Right renal cortex interstitium (tissue), 3 donors: ENCODE results near the gene C1orf198. TPM values are rescaled to one million over a fixed set of nuclear protein-coding genes. Genes with fewer than 3 reads are reported as not detected.

ENCODE experiments used
- DNase-seq, 3 donors: peaks; one replicate each; pipeline ENCODE4 v3.0.0-alpha.2; 2013; ENCODE audit warnings: low read depth in 3 of 3, low spot score in 2 of 3
- polyA plus RNA-seq, 3 donors: library from polyadenylated mRNA; unstranded; fragments of 120-200 nt; gene quantifications; one replicate each; pipeline ENCODE4 v1.2.1, GENCODE V29; 2013; ENCODE audit not compliant: insufficient read length in 3 of 3

C1orf198 gene
- polyA plus RNA-seq, 3 donors, result 76.1 to 85.0 (median 80.5) TPM

GRCh38 chr1:230836793-230837192 lies 31.5 kb downstream of the C1orf198 start:
- no peak for DNase-seq

GRCh38 chr1:230836347-230836746 lies 32.0 kb downstream of the C1orf198 start:
- DNase-seq, result no peak

GRCh38 chr1:230834292-230834691 lies 34.0 kb downstream of the C1orf198 start:
- DNase-seq, result no peak

- DNase-seq, result no peak
These were observed 34.8 kb downstream of the C1orf198 start for GRCh38 chr1:230833511-230833910.

- DNase-seq, result no peak
These were observed 35.8 kb downstream of the C1orf198 start for GRCh38 chr1:230832476-230832875.

GRCh38 chr1:230831771-230832170 lies 36.5 kb downstream of the C1orf198 start:
- DNase-seq, result no peak

- DNase-seq, result no peak
These were observed 39.9 kb downstream of the C1orf198 start for GRCh38 chr1:230828421-230828820.

GRCh38 chr1:230827801-230828200 lies 40.5 kb downstream of the C1orf198 start:
- DNase-seq, result no peak

GRCh38 chr1:230827081-230827681 lies 41.1 kb downstream of the C1orf198 start:
- no peak for DNase-seq

GRCh38 chr1:230826166-230826875 lies 42.0 kb downstream of the C1orf198 start:
- no peak for DNase-seq

- DNase-seq, result no peak
These were observed 42.6 kb downstream of the C1orf198 start for GRCh38 chr1:230825761-230826160.

GRCh38 chr1:230824919-230825721 lies 43.2 kb downstream of the C1orf198 start:
- DNase-seq, result no peak

GRCh38 chr1:230824551-230824918 lies 43.8 kb downstream of the C1orf198 start:
- DNase-seq, result no peak

GRCh38 chr1:230823931-230824381 lies 44.4 kb downstream of the C1orf198 start:
- DNase-seq, result no peak

GRCh38 chr1:230823426-230823825 lies 44.9 kb downstream of the C1orf198 start:
- DNase-seq, result no peak

- DNase-seq, result no peak
These were observed 46.2 kb downstream of the C1orf198 start for GRCh38 chr1:230822092-230822581.

GRCh38 chr1:230821346-230821745 lies 47.0 kb downstream of the C1orf198 start:
- DNase-seq, result no peak

GRCh38 chr1:230820568-230820967 lies 47.8 kb downstream of the C1orf198 start:
- DNase-seq, result no peak

GRCh38 chr1:230819976-230820375 lies 48.3 kb downstream of the C1orf198 start:
- no peak for DNase-seq

- no peak for DNase-seq
These were observed 49.4 kb downstream of the C1orf198 start for GRCh38 chr1:230818901-230819300.

- no peak for DNase-seq
These were observed 50.0 kb downstream of the C1orf198 start for GRCh38 chr1:230818367-230818766.
